Trophoblast cell (in vitro differentiated cells and primary cell): ENCODE results near the gene SUPT7L.

Experiments
- DNase-seq, 2 donors: peaks; one replicate each; pipeline ENCODE4 v3.0.0-alpha.2; 2016
- H2AFZ ChIP-seq: 2 replicates; pipeline ENCODE4 v1.6.1; 2013; ENCODE audit warnings: low read length, moderate library complexity, mild to moderate bottlenecking; ENCODE audit not compliant: insufficient read depth, poor library complexity
- H2AK5ac ChIP-seq: 2 replicates; pipeline ENCODE4 v1.6.1; 2013; ENCODE audit warnings: mild to moderate bottlenecking, low read length
- H2BK120ac ChIP-seq: 2 replicates; pipeline ENCODE4 v1.6.1; 2013; ENCODE audit warnings: low read length, mild to moderate bottlenecking, moderate library complexity; ENCODE audit not compliant: insufficient read depth, poor library complexity
- H2BK12ac ChIP-seq: 2 replicates; pipeline ENCODE4 v1.6.1; 2013; ENCODE audit warnings: mild to moderate bottlenecking, low read length, moderate library complexity
- H2BK5ac ChIP-seq: 2 replicates; pipeline ENCODE4 v1.6.1; 2013; ENCODE audit warnings: low read length, low read depth, moderate library complexity, mild to moderate bottlenecking; ENCODE audit not compliant: poor library complexity
- H3K14ac ChIP-seq: 2 replicates; pipeline ENCODE4 v1.6.1; 2013; ENCODE audit warnings: mild to moderate bottlenecking, low read length
- H3K18ac ChIP-seq: 2 replicates; pipeline ENCODE4 v1.6.1; 2013; ENCODE audit warnings: mild to moderate bottlenecking, low read length
- H3K23ac ChIP-seq: 2 replicates; pipeline ENCODE4 v1.6.1; 2013; ENCODE audit warnings: low read length
- H3K27ac ChIP-seq: 2 replicates; pipeline ENCODE4 v1.5.1; 2013; ENCODE audit warnings: low read depth, mild to moderate bottlenecking, inconsistent platforms, low read length, moderate library complexity
- H3K27me3 ChIP-seq: 2 replicates; pipeline ENCODE4 v1.6.1; 2013; ENCODE audit warnings: inconsistent platforms, mild to moderate bottlenecking, low read length, moderate library complexity; ENCODE audit not compliant: insufficient read depth
- H3K36me3 ChIP-seq, 2 experiments: 1 replicate in 1 of 2; 2 replicates in 1 of 2; pipeline ENCODE4 v1.6.1; 2013; ENCODE audit warnings: low read length in 2 of 2, mild to moderate bottlenecking in 2 of 2, moderate library complexity in 1 of 2; ENCODE audit not compliant: insufficient read depth in 2 of 2, control insufficient read depth in 1 of 2
- H3K4ac ChIP-seq: 2 replicates; pipeline ENCODE4 v1.6.1; 2013; ENCODE audit warnings: low read depth, mild to moderate bottlenecking, low read length, moderate library complexity
- H3K4me1 ChIP-seq, 2 experiments: 1 replicate in 1 of 2; 2 replicates in 1 of 2; pipeline ENCODE4 v1.6.1; 2013; ENCODE audit warnings: low read length in 2 of 2, mild to moderate bottlenecking in 2 of 2, moderate library complexity in 1 of 2; ENCODE audit not compliant: insufficient read depth in 2 of 2, control insufficient read depth in 1 of 2
- H3K4me2 ChIP-seq: 2 replicates; pipeline ENCODE4 v1.6.1; 2013; ENCODE audit warnings: inconsistent platforms, mild to moderate bottlenecking, low read length, moderate library complexity
- H3K4me3 ChIP-seq: 2 replicates; pipeline ENCODE4 v1.5.1; 2013; ENCODE audit warnings: mild to moderate bottlenecking, low read depth, low read length, inconsistent platforms
- H3K79me1 ChIP-seq: one replicate; pipeline ENCODE4 v1.6.1; 2013; ENCODE audit warnings: low read length
- H3K79me2 ChIP-seq: 2 replicates; pipeline ENCODE4 v1.6.1; 2013; ENCODE audit warnings: low read length, mild to moderate bottlenecking; ENCODE audit not compliant: control insufficient read depth, insufficient read depth, poor library complexity
- H3K9ac ChIP-seq: 2 replicates; pipeline ENCODE4 v1.6.1; 2013; ENCODE audit warnings: mild to moderate bottlenecking, low read length
- H3K9me3 ChIP-seq: 2 replicates; pipeline ENCODE4 v1.6.1; 2013; ENCODE audit warnings: low read depth, mild to moderate bottlenecking, control low read depth, inconsistent platforms, low read length; ENCODE audit not compliant: insufficient read depth
- H4K12ac ChIP-seq: 2 replicates; pipeline ENCODE4 v1.6.1; 2013; ENCODE audit warnings: low read depth, mild to moderate bottlenecking, low read length, moderate library complexity
- H4K8ac ChIP-seq: 2 replicates; pipeline ENCODE4 v1.6.1; 2013; ENCODE audit warnings: low read depth, mild to moderate bottlenecking, low read length, moderate library complexity
- H4K91ac ChIP-seq: one replicate; pipeline ENCODE4 v1.6.1; 2013; ENCODE audit warnings: low read depth, mild to moderate bottlenecking, low read length, moderate library complexity
- WGBS: extraction: QIAGEN DNeasy Blood & Tissue Kit; methylation state at CpG from one replicate; pipeline ENCODE4 v1.1.7; 2013; ENCODE audit warnings: missing lambda C conversion rate; ENCODE audit not compliant: insufficient read length, insufficient coverage; ENCODE audit errors: extremely low coverage; 5-methylcytosine and 5-hydroxymethylcytosine counted together

SUPT7L gene

GRCh38 chr2:27710640-27711430 is 47.4 kb upstream of the SUPT7L start:
- H3K4me2 ChIP-seq = no peak overlapping the region
- no peak overlapping the region for H3K14ac ChIP-seq
- no peaks in the 10 kb centered on the region for H3K27me3 ChIP-seq
- no CpG with 5 or more reads among the region's 8 CpGs for WGBS
- H4K8ac ChIP-seq = no peak overlapping the region
- H3K36me3 ChIP-seq = no peaks in the 10 kb centered on the region
- H2AK5ac ChIP-seq = no peak overlapping the region
- peaks cover 4 to 13% of the 10 kb centered on the region in 2 experiments for H3K4me1 ChIP-seq
- H3K4ac ChIP-seq = no peak overlapping the region
- no peak overlapping the region for H2BK5ac ChIP-seq
- no peak overlapping the region for H3K27ac ChIP-seq
- no peak overlapping the region for H3K18ac ChIP-seq
- H2BK120ac ChIP-seq = no peak overlapping the region
- H3K23ac ChIP-seq = no peak overlapping the region
- H3K9me3 ChIP-seq = no peaks in the 10 kb centered on the region
- no peak overlapping the region for H4K91ac ChIP-seq
- no peak for DNase-seq
- H3K9ac ChIP-seq = no peak overlapping the region
- no peak overlapping the region for H2AFZ ChIP-seq
- H3K79me2 ChIP-seq = peaks cover 2% of the 10 kb centered on the region
- no peak overlapping the region for H2BK12ac ChIP-seq
- no peak overlapping the region for H4K12ac ChIP-seq
- H3K79me1 ChIP-seq = peaks cover 9% of the 10 kb centered on the region
- H3K4me3 ChIP-seq = no peak overlapping the region

- Histone ChIP-seq H2AFZ (no peak overlapping the region), H3K4me3 (no peak overlapping the region), H3K79me1 (peaks cover 4% of the 10 kb centered on the region), H3K79me2 (no peaks in the 10 kb centered on the region), H3K27ac (no peak overlapping the region), H4K12ac (no peak overlapping the region), H4K91ac (no peak overlapping the region), H3K4ac (no peak overlapping the region), H4K8ac (no peak overlapping the region), H3K9me3 (no peaks in the 10 kb centered on the region), H2BK120ac (no peak overlapping the region), H3K4me1 (peaks cover 4 to 10% of the 10 kb centered on the region in 2 experiments), H3K23ac (no peak overlapping the region), H3K36me3 (no peaks in the 10 kb centered on the region), H3K9ac (no peak overlapping the region), H2BK12ac (no peak overlapping the region), H3K18ac (no peak overlapping the region), H2AK5ac (no peak overlapping the region), H3K4me2 (no peak overlapping the region), H3K14ac (no peak overlapping the region), H3K27me3 (no peaks in the 10 kb centered on the region), H2BK5ac (no peak overlapping the region)
- no CpG with 5 or more reads among the region's 7 CpGs for WGBS
- DNase-seq = no peak
Measured at GRCh38 chr2:27709960-27710575, 46.7 kb upstream of the SUPT7L start.

GRCh38 chr2:27709326-27709725 is 45.9 kb upstream of the SUPT7L start:
- Histone ChIP-seq H3K4me3 (no peak overlapping the region), H3K9me3 (no peaks in the 10 kb centered on the region), H2BK5ac (no peak overlapping the region), H2AK5ac (no peak overlapping the region), H3K36me3 (no peaks in the 10 kb centered on the region), H3K14ac (no peak overlapping the region), H3K23ac (no peak overlapping the region), H3K27me3 (no peaks in the 10 kb centered on the region), H3K4me1 (peaks cover 4 to 8% of the 10 kb centered on the region in 2 experiments), H4K12ac (no peak overlapping the region), H3K18ac (no peak overlapping the region), H3K4ac (no peak overlapping the region), H2BK12ac (no peak overlapping the region), H4K91ac (no peak overlapping the region), H3K79me2 (no peaks in the 10 kb centered on the region), H2BK120ac (no peak overlapping the region), H3K4me2 (no peak overlapping the region), H4K8ac (no peak overlapping the region), H3K27ac (no peak overlapping the region), H3K9ac (no peak overlapping the region), H3K79me1 (peaks cover 3% of the 10 kb centered on the region), H2AFZ (no peak overlapping the region)
- no CpG with 5 or more reads among the region's 2 CpGs for WGBS
- no peak for DNase-seq

GRCh38 chr2:27708666-27709065 is 45.3 kb upstream of the SUPT7L start:
- H3K4me1 ChIP-seq = peaks cover 4 to 8% of the 10 kb centered on the region in 2 experiments
- no peak overlapping the region for H3K27ac ChIP-seq
- no peak overlapping the region for H2BK5ac ChIP-seq
- no peak overlapping the region for H3K4me2 ChIP-seq
- H4K8ac ChIP-seq = no peak overlapping the region
- H3K4me3 ChIP-seq = no peak overlapping the region
- H3K14ac ChIP-seq = no peak overlapping the region
- no peak overlapping the region for H4K12ac ChIP-seq
- H3K4ac ChIP-seq = no peak overlapping the region
- no peaks in the 10 kb centered on the region for H3K79me2 ChIP-seq
- no CpG with 5 or more reads among the region's 3 CpGs for WGBS
- H4K91ac ChIP-seq = no peak overlapping the region
- H2AK5ac ChIP-seq = no peak overlapping the region
- no peaks in the 10 kb centered on the region for H3K27me3 ChIP-seq
- H3K9me3 ChIP-seq = no peaks in the 10 kb centered on the region
- H3K9ac ChIP-seq = no peak overlapping the region
- no peak overlapping the region for H3K18ac ChIP-seq
- no peak for DNase-seq
- peaks cover 3% of the 10 kb centered on the region for H3K79me1 ChIP-seq
- H2AFZ ChIP-seq = no peak overlapping the region
- H3K23ac ChIP-seq = no peak overlapping the region
- no peak overlapping the region for H2BK12ac ChIP-seq
- H3K36me3 ChIP-seq = no peaks in the 10 kb centered on the region
- H2BK120ac ChIP-seq = no peak overlapping the region
